HG03039 (cell line): Measurements from ENCODE around the gene RHCG.
"Not testable (repeated sequence)": the region's sequence is repeated elsewhere in the genome, so short reads cannot be mapped to it uniquely, and the experiment has no call there.

Source experiments
- ATAC-seq: cut with Tn5 transposase; IDR thresholded peaks from one replicate; pipeline ENCODE4 v1.9.1; 2021; ENCODE audit warnings: mild to moderate bottlenecking, moderate library complexity; ENCODE audit not compliant: unreplicated experiment

The RHCG gene

DNA sequence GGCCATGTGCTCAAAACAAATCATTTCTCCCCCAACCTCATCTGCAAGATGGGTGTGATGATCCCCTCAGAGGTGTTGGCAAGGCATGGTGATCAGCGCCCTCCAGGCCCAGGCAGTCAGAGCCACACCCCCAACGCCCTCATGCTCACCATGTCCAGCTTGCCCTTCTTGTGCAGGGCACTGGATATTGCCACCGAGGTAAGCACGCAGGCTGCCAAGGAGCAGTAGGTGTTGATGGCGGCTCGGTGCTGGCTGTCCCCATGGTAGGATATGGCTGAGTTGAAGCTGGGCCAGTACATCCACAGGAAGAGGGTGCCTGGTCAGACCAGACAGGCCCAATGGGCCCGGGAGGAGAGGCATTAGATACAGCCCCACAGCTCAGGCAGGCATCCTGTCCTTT, 17.2 kb downstream of the RHCG start:
- ATAC-seq: no peak

DNA sequence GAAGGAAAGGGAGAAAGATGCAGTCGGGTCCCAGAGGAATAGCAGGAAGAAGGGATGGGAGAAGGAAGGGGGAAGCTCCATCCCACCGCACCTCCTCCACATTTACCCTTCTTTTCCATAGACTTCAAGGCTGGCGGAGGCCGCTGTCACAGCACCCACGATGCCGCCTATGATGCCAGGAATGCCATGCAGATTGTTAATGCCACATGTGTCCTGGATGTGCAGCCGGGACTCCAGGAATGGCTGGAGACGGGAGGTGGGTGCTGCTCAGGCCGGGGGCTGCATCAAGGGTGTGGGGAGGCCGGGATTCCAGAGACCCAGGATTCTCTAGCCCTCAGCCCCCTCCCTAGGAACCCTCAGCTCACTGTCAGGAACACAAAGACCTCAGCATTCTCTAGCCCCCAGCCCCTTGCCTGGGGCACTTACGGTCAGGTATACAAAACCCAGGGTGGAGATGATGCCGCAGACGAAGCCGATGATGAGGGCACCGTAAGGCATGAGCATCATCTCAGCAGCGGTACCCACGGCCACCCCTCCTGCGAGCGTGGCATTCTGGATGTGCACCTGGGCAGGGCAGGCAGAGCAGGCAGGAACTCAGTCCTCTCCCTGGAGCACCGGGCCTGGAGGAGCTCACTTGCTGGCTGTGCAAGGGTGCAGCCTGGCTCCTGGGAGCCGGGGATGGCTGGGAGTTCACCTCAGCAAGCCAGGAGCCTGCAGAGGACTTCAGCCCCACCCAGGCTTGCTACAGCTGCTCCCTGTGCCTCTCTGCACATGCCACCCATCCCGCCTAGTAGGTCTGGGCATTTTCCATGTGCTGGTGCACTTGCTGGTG, 18.8 kb downstream of the RHCG start:
- no peak for ATAC-seq

DNA sequence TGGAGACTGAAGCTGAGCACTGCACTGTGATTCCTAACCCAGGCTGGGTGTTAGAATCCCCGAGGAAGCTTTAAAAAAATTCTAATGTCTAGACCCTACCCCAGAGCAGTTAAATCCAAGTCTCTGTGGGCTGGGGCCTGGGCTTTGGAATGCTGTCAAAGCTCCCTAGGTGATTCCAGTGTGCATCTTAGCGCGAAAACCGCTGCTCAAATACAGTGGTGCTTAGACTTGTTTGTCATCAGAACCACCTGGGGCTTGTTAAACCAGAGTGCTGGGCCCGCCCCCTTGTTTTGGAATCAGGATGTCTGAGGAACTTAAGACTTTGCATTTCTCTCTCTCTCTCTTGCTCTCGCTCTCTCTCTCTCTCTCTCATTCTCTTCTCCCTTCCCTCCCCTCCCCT, 20.7 kb downstream of the RHCG start:
- no peak for ATAC-seq

DNA sequence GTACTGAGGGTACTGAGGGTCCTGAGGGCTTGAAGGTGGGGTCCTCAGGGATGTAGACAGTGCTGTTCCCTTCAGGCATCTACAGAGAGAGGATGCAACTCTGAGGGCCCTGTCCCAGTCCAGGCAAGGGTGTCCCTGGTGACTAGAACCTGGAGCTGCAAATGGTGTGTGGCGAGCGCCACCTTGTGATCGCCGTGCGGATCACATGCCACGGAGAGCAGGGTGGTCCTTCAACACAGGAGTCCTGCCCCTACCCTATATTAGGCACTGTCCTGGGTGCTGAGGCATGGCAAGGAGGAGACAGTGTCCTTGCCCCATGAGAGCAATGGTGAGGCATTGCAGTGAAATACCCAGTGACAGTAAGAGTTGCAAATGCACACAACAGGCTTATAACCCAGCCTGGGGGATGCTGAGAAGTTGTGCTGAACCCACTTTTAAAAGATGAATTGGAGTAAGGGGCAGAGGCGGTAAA, 23.6 kb downstream of the RHCG start:
- no peak for ATAC-seq

DNA sequence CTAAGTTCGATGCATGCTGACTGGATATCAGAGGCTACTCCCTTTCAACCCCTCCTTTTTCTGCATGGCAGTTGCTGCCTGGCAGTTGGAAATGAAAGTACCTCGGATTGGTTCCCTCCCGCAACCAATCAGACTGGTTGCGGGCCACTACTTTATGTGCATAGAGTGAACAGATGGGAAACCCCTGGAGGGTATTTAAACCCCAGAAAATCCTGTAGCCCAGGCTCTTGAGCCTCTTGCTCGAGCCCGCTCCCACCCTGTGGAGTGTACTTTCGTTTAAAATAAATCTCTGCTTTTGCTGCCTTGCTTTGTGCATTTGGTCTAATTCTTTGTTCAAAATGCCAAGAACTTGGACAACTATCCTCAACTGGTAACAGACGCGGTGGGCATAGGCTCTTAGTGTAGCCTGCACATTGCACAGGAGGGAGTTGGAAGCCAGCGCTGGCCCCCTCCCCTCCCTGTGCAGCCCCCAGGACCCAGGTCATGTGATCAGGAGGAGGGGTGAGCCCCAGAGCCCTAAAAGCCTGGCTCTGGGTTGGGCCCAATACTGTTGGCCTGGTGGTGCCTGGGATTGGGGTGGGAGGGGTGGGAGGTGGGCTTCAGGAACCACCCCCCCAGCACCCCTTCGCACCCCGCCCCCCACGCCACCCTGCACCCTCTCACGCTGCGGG, 26.8 kb downstream of the RHCG start:
- ATAC-seq: no peak

DNA sequence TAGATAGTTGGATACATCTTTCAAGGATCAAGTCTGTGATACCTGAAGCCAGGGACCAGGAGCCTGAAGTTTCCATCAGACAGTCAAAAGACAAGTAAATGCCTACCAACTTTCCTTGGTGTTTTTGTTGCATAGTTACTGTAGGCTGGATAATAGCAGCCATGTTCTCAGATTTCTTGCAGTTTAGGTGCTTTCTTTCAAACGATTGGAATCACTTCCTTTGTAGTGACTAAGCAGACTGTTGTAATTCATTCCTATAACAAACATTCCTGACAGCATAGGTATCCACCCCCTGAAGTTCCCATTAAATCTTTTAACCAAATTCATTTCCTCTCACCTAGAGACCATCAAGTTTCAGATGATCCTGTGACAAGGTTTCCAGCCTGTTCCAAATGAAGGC, 27.6 kb downstream of the RHCG start:
- not testable (repeated sequence) for ATAC-seq

DNA sequence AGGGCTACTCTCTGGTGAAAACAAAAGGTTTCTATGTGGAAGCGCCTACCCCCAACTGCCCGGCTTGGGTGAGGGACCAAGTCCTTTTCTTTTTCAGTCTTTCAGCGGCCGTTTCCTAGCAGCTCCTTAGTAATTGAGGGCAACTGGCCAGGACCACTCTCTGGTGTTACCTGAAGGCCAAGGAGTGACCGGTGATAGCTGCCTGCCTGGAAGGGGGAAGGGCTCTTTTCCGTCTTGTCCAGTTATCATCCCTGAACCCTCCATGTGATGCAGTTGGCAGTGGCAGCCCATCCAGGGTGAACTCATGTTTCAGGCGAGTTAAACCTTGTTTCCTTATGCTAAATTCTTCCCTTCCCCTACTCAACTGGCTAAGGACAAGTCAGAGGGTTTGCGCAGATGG, 33.3 kb downstream of the RHCG start:
- ATAC-seq: no peak

DNA sequence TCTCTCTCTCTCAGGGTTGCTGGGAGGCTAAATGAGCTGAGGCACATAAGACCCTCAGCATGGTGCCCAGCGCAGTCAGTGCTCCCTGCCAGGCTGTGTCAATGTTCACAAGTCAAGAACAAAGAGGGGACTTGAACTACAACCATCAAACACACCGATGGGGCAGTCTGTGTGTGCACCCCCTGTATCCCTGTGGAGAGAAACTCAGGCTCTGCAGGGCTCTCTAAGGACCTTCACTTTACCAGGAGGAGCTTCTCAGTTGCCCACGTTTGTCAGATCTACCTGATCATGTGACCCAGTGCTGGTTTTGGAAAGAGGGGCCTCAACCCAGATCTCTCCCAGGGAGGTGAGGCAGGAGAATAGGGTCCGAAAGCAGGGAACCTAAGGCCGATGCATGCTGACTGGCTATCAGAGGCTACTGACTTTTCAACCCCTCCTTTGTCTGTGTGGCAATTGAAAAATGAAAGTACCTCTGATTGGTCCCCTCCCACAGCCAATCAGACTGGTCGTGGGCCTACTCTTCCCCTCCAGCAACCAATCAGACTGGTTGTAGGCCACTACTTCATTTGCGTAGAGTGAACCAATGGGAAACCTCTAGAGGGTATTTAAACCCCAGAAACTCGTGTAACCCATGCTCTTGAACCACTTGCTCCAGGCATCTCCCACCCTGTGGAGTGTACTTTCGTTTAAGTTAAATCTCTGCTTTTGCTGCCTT, 34.0 kb downstream of the RHCG start:
- ATAC-seq: no peak

DNA sequence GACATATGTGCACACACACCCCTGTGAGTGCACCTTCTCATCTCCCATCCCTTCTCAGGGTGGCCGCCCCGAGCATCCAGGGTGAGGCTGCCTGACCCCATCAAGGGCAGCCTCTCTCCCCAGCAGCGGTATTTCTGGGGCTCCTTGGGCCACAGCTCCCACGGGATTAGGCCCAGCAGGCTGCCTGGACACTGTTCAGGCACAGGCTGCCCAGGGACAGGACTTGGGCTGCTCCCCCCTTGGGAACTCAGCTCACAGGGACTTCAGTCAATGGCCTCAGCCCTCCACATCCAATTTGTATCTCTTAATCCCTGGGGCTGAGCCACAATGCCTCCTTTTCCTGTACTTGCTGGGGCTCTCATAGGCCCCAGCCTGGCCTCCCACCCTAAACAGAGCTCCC, 35.0 kb downstream of the RHCG start:
- ATAC-seq: no peak

DNA sequence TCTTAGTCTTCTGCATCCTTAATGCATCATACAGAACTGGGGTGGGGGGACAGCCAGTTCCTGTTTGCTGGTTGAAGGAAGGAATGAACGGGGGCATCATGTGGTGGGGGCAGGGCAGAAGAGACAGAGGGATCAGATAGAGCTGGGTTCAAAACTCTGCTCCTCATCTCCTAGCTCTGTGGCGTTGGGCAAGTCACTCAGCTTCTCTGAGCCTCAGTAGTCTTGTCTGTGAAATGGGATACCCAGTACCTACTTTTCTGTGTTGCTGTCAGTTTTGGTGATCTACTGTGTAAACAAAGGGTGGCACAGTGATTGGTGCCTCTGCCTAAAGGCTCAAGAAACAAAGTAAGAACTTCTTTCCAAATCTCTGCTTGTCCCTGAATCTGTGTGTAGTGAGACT, 36.3 kb downstream of the RHCG start:
- no peak for ATAC-seq

DNA sequence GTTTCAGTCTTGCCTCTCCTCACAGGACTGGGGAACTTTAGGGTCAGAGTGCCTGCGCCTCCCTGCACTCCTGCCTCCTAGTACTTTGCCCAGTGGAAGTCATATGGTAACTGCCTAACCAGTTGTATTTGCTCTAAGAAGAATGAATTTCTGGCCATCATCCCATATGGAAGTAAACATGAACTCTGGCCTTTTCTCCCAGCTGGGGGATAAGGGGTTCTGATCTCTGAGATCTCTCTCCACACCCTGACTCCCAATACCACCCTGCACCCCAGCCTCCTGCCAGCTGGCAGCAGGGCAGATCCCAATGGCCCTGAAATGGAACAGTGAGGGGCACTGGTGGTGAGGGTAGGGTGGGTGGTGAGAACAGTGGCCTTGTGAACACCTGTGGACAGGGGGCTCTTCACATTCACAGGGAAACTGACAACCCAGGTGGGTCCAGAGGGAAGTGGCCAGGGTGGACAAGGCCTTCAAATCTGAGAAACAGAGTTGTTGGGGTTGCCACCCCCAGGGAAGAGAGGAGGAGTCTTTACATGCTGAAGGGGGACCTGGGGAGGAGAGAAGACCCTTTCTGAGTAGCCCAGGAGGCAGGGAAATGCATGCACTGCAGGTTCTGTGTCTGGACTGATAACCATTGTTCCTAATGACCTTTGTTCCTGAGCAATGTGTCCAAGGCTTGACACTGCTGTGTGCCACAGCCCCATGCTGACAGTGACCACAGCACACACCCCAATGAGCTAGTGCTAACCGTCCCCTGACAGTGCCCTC, 36.9 kb downstream of the RHCG start:
- no peak for ATAC-seq

DNA sequence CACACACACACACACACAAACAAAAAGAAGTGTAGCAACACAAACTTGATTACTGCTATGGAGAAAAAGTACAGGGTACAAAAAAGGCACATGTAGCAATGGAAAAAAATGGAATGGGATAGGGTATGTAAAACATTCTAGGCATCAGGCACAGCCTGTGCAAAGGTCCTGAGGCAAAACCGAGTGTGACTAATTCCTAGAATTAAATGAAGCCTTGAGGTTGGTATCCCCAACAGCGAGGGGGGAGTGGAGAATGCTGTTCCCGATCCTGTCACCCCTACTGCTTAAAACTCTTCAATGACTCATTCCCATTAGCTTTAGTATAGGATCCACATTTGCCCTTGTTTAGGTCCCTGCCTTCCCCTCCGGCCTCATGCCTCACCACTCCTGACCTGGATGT, 37.9 kb downstream of the RHCG start:
- no peak for ATAC-seq

DNA sequence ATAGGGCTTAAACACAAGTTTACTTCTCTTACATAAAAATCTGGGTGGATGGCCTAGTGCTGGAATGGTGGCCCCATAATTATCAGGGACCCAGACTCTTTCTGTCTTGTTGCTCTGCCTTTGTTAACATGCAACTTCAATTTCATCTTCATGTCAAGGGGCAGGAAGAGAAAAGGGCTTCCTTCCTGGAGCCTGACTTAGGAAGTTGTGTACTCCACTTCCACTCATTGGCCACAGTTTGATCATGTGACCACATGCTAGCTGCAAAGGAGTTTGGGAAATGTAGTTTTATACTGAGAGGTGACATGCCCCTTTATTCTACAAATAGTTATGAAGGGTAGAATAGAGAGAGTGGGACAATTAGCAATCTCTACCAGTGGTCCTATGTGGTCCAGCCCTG, 39.3 kb downstream of the RHCG start:
- ATAC-seq: no peak

DNA sequence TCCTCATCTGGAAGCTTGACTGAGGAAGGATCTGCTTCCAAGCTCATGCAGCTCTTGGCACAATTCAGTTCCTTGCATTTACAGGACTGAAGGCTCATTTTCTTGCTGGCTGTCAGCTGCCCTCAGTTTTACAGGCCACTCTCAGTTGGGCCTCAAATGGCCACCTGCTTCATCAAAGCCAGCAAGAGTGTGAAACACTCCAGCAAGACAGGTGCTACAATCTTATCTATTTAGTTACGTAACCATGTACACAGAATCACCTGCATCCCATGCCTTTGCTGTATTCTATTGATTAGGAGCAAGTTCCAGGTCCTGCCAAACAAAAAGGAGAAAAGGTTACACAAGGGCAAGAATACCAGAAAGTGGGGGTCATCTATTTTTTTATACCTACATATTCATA, 40.8 kb downstream of the RHCG start:
- no peak for ATAC-seq

DNA sequence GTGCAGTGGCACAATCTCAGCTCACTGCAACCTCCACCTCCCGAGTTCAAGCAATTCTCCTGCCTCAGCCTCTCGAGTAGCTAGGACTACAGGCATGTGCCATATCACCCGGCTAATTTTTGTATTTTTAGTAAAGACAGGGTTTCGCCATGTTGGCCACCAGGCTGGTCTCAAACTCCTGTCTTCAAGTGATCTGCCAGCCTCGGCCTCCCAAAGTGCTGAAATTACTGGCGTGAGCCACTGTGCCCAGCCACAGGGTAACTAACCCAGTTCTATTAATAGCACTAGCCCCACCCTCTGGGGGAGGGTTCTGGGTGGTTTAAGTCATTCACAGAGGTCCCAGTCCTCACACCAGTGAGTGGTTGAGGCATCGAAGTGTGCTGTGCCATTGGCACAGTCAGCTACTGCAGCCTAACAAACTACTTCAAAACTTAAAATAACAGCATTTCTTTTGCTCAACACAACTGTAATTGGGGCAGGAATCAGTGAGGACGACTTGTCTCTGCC, 44.0 kb downstream of the RHCG start:
- no peak for ATAC-seq

DNA sequence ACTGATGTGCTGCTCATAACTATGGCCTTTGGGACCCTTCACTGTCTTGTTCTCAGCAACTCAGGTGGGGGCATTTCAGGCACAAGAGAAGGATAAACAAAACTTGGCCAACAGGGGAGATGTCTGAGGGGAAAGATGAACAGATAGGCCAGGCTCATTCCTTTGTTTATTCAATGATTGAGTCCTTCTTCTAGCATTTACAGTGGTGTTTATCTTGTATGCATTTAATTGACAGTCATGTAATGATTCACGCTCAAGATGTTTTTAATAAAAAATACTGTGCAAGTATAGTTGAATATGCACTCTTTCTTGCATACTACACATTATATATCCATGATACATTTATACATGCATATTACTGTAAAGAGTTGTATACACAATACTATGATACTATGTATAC, 44.5 kb downstream of the RHCG start:
- ATAC-seq: no peak

DNA sequence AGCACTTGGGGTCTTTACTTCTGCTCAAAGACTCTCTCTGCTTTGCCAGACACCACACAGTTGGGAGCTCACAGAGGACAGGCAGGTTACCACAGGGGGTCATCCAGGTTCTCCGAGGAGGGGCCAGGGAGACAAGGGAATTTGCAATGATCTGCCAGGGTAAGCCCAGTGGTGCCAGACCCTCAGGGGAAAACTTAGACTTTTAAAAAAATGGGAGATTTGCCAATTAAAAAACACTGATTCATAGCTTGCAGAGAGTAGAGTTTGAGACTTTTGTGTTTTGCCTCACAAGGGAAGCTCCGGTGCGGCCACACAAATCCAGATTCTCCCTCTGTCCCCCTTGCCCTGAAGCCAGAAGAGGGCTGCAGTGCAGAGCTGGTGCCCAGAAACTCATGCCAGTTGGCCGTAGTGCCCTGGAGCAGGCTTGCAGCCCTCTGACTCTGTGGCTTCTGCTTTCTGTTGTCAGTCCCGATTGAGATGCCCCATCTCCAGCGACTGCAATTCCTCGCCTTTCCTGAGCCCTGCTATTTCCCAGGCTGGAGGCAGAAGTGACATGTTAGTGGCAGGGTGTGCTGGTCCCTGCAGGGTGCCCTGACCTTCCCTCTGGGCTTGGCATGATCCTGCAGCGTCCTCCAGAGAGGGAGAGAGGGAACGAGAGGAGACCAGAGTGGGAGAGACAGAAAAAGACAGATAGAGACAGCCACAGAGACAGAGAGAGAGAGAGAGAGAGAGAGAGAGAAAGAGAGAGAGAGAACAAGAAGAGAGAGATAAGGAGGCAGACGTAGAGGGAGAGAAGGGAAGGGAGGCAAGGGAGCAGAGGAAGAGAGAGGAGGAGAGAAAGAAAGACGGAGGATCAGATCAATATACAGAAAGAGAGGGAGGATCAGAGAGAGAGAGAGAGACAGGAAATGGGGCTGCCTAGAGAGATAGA, 46.0 kb downstream of the RHCG start:
- ATAC-seq: no peak

DNA sequence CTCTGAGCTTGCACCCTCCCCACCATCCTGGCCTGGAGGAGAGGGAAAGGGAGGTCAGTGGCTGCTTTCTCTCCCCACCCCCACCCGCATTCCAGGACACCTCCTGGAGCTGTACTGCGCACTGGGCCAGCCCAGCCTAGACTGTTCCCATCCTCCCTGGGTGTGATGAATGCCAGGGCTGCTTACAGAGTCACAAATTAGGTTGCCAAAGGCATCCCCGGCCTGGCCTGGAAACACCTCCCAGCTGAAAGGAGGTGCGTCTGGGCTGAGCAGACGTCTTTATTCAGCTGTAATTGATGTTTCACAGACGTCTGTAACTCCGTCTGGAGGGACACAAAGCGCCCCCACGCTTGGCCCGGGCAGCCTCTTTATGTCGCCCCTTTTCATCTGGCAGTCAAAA, 47.6 kb downstream of the RHCG start:
- no peak for ATAC-seq

DNA sequence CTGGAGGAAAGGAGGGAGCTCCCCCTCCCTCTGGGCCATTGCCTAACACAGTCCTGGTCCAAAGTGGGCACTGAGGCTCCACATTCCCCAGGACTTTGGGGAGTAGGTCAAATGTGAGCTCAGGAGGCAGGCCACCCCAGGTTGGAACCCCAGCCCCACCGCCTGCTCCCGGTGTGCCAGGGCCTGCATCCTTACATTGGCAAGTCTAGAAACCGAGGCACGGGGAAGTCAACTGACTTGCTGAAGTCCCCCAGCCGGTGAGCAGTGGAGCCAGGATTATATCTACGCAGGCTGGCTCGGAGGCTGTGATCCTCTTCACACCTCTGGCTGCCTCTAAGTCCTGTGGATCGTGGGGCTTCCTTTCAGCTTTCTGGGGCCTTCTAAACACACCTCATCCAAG, 48.7 kb downstream of the RHCG start:
- ATAC-seq: no peak
